Measurements from ENCODE around the gene RARS1. TPM values are rescaled to one million over a fixed set of nuclear protein-coding genes. Genes with fewer than 3 reads are reported as not detected.
"Not testable (repeated sequence)": the region's sequence is repeated elsewhere in the genome, so short reads cannot be mapped to it uniquely, and the experiment has no call there.

RARS1 gene
- total RNA-seq, 2 donors from 2014 or later, result 98.9 to 109 TPM

DNA sequence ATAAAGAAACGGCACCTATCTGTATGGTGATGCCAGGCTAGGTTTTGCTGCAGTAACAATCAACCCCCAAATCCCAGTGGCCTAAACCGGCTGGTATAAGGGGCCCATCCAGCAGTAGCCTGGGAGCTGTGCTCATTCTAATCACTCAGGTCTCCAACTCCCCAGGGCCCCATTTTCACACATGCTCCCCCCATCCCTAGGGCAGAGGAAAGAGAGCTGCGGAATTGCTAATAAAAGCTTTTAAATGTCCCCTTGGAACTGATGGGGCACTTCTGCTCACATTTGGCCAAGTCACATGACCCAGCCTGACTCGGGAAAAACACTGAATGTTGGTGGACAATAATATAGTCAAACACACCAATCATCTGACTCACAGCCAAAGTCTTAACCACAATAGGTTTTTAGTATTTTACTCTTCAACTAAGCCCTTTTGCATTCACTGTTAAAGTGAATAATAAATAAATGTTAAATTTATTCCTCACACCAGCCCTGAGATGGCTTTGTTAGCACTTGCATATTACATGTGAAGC is 44.4 kb downstream of the RARS1 start:
- TF ChIP-seq, protein P1, sequence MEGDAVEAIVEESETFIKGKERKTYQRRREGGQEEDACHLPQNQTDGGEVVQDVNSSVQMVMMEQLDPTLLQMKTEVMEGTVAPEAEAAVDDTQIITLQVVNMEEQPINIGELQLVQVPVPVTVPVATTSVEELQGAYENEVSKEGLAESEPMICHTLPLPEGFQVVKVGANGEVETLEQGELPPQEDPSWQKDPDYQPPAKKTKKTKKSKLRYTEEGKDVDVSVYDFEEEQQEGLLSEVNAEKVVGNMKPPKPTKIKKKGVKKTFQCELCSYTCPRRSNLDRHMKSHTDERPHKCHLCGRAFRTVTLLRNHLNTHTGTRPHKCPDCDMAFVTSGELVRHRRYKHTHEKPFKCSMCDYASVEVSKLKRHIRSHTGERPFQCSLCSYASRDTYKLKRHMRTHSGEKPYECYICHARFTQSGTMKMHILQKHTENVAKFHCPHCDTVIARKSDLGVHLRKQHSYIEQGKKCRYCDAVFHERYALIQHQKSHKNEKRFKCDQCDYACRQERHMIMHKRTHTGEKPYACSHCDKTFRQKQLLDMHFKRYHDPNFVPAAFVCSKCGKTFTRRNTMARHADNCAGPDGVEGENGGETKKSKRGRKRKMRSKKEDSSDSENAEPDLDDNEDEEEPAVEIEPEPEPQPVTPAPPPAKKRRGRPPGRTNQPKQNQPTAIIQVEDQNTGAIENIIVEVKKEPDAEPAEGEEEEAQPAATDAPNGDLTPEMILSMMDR (conservative IDR thresholded peaks at IDR 0.05), result no peak
- 91 to 100% methylated on average over 1 to 4 of the region's 4 CpGs for WGBS, 2 experiments (ENCODE audit: insufficient coverage in 1 of 2, insufficient read length in 1 of 2)
- Histone ChIP-seq H3K27ac (ENCODE audit: low read depth, low read length) (no peak overlapping the region), H3K4me1 (ENCODE audit: control insufficient read depth, insufficient read depth, low read length) (no peaks in the 10 kb centered on the region), H3K27me3 (ENCODE audit: control insufficient read depth, insufficient read depth, low read length, poor library complexity, severe bottlenecking) (peaks cover 41% of the 10 kb centered on the region), H3K9me3 (ENCODE audit: control insufficient read depth, low read length) (no peaks in the 10 kb centered on the region), H3K4me3 (ENCODE audit: low read length) (no peak overlapping the region), H3K36me3 (ENCODE audit: control insufficient read depth, insufficient read depth, low read length) (no peaks in the 10 kb centered on the region), H3K9ac (ENCODE audit: extremely low read depth, low read length, poor library complexity, severe bottlenecking) (no peak overlapping the region)
- Mint-ChIP-seq H3K4me1 (no peaks in the 10 kb centered on the region), H3K9me3 (peaks cover 2% of the 10 kb centered on the region), H3K36me3 (ENCODE audit: low read depth) (no peaks in the 10 kb centered on the region), H3K27ac (no peak overlapping the region), H3K4me3 (peak overlapping the region; percentile 57), H3K27me3 (ENCODE audit: insufficient read depth) (peaks cover 37% of the 10 kb centered on the region)
- DNase-seq, result no peak

DNA sequence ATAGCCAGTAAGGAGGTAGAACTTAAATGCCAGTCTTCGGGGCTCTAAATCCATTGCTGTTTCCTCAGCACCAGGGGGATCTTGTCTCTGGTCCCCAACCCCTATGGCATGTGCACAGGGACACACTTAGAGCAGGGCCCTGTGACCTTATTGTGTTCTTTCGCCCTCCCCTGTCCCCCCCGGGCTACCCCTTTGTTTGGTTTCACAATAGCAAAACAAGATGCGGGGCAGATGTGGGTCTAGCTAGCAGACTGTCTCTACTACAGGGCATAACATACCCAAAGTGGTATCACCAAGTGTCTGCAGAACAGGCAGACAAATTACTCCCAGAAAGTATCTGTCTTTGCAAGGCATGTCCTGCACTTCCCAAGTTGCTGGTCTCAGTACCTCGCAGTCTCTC is 44.9 kb downstream of the RARS1 start:
- Mint-ChIP-seq H3K27me3 (ENCODE audit: insufficient read depth) (peaks cover 37% of the 10 kb centered on the region), H3K27ac (no peak overlapping the region), H3K9me3 (peaks cover 2% of the 10 kb centered on the region), H3K36me3 (ENCODE audit: low read depth) (no peaks in the 10 kb centered on the region), H3K4me1 (no peaks in the 10 kb centered on the region), H3K4me3 (no peak overlapping the region)
- Histone ChIP-seq H3K9me3 (ENCODE audit: control insufficient read depth, low read length) (no peaks in the 10 kb centered on the region), H3K9ac (ENCODE audit: extremely low read depth, low read length, poor library complexity, severe bottlenecking) (no peak overlapping the region), H3K4me1 (ENCODE audit: control insufficient read depth, insufficient read depth, low read length) (no peaks in the 10 kb centered on the region), H3K27me3 (ENCODE audit: control insufficient read depth, insufficient read depth, low read length, poor library complexity, severe bottlenecking) (peaks cover 41% of the 10 kb centered on the region), H3K27ac (ENCODE audit: low read depth, low read length) (no peak overlapping the region), H3K36me3 (ENCODE audit: control insufficient read depth, insufficient read depth, low read length) (no peaks in the 10 kb centered on the region), H3K4me3 (ENCODE audit: low read length) (no peak overlapping the region)
- TF ChIP-seq, protein P1 (conservative IDR thresholded peaks at IDR 0.05), result no peak
- DNase-seq, result no peak
- WGBS, 2 experiments (ENCODE audit: insufficient coverage in 1 of 2, insufficient read length in 1 of 2), result 88 to 100% methylated on average over 2 to 5 of the region's 5 CpGs

DNA sequence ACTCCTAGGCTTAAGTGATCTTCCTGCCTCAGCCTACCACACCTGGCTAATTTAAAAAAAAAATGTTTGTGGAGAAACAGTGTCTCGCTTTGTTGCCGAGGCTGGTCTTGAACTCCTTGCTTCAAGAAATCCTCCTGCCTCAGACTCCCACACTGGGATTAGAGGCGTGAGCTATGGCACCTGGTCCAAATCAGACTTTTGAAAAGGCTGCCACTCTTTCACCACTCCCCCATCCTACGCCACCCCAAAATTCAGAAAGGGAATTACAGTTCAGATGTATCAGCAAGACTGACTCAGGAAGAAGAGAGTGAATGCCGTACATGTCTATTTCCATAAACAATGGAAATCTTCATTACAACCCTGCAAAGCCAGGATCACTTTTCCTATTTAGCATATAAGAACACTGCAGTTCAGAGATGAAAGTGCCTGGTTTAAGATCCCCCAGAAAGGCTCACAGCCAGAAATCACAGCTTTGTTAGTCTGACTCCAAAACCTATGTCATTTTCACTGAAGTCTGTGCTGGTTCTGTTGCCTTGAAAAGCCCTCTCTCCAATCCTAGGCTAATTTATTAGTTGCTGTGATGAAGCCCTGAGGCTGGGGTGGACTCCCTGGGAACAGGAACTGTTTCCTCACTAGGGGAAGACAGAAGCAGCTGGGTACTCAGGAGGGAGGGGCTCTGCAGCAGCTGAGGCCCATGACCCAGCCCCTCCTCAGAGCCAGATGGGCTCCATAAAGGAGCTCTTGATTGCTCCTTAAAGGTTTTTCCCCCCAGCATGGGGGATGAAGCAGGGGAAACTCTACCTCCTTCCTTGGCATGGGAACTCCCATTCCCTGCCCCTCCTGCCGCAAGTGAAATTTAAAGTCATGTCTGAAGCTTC is 46.0 kb downstream of the RARS1 start:
- Mint-ChIP-seq H3K27ac (no peak overlapping the region), H3K36me3 (ENCODE audit: low read depth) (no peaks in the 10 kb centered on the region), H3K4me3 (no peak overlapping the region), H3K4me1 (no peaks in the 10 kb centered on the region), H3K27me3 (ENCODE audit: insufficient read depth) (peaks cover 37% of the 10 kb centered on the region), H3K9me3 (peaks cover 2% of the 10 kb centered on the region)
- Histone ChIP-seq H3K36me3 (ENCODE audit: control insufficient read depth, insufficient read depth, low read length) (no peaks in the 10 kb centered on the region), H3K9me3 (ENCODE audit: control insufficient read depth, low read length) (no peaks in the 10 kb centered on the region), H3K4me1 (ENCODE audit: control insufficient read depth, insufficient read depth, low read length) (no peaks in the 10 kb centered on the region), H3K27ac (ENCODE audit: low read depth, low read length) (peak overlapping the region; percentile 75), H3K4me3 (ENCODE audit: low read length) (no peak overlapping the region), H3K9ac (ENCODE audit: extremely low read depth, low read length, poor library complexity, severe bottlenecking) (no peak overlapping the region), H3K27me3 (ENCODE audit: control insufficient read depth, insufficient read depth, low read length, poor library complexity, severe bottlenecking) (peaks cover 39% of the 10 kb centered on the region)
- WGBS, 2 experiments (ENCODE audit: insufficient coverage in 1 of 2, insufficient read length in 1 of 2), result 86 to 88% methylated on average over 5 to 6 of the region's 6 CpGs
- peak; percentile 55 for DNase-seq
- TF ChIP-seq, protein P1 (conservative IDR thresholded peaks at IDR 0.05), result no peak

DNA sequence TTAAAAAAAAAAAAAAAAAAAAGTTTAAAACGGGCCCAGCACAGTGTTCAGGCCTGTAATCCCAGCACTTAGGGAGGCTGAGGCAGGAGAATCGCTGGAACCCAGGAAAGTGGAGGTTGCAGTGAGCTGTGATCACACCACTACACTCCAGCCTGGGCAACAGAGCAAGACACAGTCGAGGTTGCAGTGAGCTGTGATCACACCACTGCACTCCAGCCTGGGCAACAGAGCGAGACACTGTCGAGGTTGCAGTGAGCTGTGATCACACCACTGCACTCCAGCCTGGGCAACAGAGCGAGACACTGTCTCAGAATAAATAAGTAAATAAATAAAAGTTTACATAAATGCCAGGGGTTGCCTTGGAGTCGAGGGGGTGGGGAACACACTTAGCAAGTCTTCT is 48.1 kb downstream of the RARS1 start:
- not testable (repeated sequence) for H3K4me1 Mint-ChIP-seq; H3K4me3 ChIP-seq (ENCODE audit: low read length); DNase-seq; H3K9me3 Mint-ChIP-seq; H3K9ac ChIP-seq (ENCODE audit: extremely low read depth, low read length, poor library complexity, severe bottlenecking); H3K4me3 Mint-ChIP-seq; H3K36me3 ChIP-seq (ENCODE audit: control insufficient read depth, insufficient read depth, low read length); H3K36me3 Mint-ChIP-seq (ENCODE audit: low read depth); H3K9me3 ChIP-seq (ENCODE audit: control insufficient read depth, low read length); H3K27ac Mint-ChIP-seq; H3K4me1 ChIP-seq (ENCODE audit: control insufficient read depth, insufficient read depth, low read length); H3K27ac ChIP-seq (ENCODE audit: low read depth, low read length)
- 87 to 88% methylated on average over 4 to 6 of the region's 7 CpGs for WGBS, 2 experiments (ENCODE audit: insufficient coverage in 1 of 2, insufficient read length in 1 of 2)
- peaks cover 19% of the 10 kb centered on the region for H3K27me3 ChIP-seq (ENCODE audit: control insufficient read depth, insufficient read depth, low read length, poor library complexity, severe bottlenecking)
- H3K27me3 Mint-ChIP-seq (ENCODE audit: insufficient read depth), result peaks cover 23% of the 10 kb centered on the region

Data from endodermal cell (in vitro differentiated cells).